SK-N-DZ (cell line): ENCODE measurements around the gene ZDHHC3.

Experiments used
- DNase-seq: peaks from one replicate; pipeline ENCODE4 v3.0.0-alpha.2; 2015; ENCODE audit warnings: low spot score

ZDHHC3 gene

DNA sequence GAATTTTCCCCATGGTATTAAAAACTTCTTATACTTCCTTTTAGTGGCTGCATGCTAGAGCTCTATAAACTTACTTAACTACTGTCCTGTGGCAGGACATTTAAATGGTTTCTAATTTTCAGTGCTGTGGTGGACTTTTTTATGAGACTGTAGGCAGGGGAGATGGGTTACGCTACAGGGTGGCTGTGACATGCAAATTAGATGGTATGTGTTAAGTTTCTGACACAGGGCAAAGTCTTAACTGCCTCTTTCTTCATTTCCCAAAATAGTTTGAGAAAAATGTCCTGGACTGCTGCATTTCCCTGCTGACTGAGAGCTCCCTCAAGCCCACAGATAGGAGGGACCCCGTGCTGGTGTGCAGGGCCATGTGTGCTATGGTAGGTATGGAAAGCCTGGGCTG, 79.5 kb downstream of the ZDHHC3 start:
- DNase-seq, result no peak

DNA sequence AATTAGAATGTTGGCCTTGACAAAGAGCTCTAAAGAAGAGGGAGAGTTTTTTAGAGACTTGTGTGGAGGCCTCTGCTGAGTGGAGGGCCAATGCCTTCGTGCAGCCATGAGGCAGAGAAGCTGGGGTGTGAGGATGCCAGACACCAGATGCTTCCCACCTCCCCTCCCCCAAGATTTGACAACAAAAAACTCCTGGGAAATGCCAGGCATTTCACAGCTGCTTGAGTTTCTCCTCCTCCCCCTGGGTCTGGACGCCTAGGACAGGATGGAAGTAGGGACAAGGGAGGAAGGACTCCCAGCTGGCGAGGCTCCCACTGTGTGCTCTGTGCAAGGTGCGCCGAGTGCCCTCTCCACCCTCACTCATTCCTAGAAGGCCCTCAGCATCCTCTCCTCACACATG, 81.5 kb downstream of the ZDHHC3 start:
- no peak for DNase-seq

DNA sequence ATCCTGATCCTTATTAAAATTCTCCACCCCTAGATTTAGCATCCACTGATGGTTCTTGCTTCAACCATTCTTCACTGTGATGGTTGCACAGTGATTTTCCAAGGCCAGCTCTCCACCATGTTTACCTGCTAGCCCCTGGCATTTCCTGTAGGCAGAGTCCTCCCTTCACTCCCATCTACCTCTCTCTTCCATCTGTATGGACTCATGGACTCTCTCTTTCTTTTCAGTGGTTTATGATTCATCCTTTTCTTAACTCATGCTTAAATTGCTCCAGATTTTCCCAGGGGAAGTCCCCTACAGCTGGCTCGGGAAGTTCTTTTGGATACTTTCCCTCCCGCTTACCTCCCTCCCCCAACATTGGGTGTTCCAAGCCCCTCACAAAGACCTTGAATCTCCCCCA, 82.9 kb downstream of the ZDHHC3 start:
- DNase-seq, result no peak

DNA sequence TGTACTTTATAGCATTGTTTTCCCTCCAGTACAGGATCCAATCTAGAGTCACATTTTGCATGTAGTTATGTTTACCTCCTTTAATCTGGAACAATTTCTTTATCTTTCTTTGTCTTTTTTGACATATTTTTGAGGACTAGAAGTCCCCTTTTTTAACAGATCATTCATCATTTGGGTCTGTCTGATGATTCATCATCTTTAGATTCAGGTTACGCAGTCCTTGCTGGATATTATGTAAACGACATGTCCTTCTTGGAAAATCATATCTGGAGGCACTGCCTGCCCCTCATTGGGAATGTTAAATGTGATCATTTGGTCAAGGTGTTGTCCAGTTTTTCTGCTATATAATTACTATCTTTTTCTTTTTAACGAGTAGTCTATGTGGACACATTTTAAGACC, 83.3 kb downstream of the ZDHHC3 start:
- DNase-seq, result no peak

DNA sequence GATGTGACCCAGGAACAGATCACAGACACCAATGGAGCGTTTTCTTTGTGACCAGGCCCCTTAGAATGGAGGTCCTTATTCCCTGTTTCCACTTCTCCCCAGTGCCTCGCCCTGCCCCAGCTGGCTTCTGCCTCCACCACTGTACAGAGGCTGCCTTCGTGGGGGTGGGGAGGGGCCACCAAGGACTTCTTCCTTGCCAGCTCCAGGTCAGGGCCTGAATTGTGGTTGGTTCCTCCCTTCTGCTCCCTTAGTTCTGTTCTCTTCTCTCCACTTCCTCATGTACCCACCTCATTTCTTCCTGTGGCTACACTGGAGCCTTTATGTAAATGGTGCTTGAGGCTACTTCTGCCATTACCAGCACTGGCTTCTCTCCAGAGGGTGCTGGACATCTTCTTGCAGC, 85.1 kb downstream of the ZDHHC3 start:
- no peak for DNase-seq

DNA sequence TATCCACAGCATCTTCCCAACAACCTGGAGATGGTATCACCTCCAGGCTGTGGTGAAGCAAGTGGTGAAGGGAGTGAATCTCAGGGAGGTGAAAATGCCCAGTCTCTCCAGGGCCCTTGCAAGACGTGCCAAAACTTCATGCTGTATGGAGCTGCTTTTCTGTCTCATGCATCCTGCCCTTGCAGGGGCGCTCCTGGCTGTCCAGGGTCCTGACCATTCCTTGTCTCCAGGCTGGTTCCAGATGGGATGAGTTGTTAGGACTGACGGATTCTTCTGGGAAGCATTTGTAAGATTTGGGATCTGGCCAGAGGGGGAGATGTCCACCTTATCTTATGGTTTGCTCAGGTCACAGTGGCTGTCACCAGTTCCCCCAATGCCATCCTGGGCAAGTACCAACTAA, 85.7 kb downstream of the ZDHHC3 start:
- no peak for DNase-seq

DNA sequence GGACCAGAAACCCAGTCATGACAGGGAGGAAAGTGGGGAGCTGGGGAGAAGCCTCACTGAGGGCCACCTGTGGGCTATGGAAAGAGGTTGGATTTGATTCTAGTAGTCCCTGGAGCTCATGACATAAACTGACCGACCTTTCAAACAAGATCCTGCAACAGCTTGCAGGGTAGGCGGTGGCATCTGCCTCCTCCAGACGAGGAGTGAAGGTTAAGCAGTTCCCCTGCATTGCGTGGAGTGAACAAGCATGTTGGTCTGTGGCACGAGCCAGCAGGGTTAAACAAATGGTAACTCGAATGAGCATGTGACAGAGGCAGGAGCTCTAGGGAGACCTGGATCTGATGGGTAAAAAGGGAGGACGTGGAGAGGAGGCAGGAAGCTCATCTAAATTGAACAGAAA, 88.9 kb downstream of the ZDHHC3 start:
- no peak for DNase-seq

DNA sequence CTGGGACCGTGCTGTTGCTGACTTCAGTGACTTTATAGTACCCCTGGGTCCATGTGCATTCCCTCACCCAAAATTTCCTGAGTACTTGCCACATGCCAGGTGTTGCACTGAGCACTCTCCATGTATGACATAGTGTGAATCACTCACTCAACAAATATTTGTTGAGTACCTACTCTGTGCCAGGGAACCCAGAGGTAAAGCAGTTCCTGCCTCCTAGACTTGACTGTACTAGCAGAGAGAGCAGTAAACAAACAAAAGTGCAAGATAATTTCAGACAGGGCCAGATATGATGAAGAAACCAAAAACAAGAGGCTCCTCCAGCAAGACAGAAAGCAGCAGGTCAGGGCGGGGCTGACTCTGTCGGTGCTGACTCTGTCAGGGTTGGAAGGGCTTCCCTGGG, 89.4 kb downstream of the ZDHHC3 start:
- DNase-seq, result no peak

DNA sequence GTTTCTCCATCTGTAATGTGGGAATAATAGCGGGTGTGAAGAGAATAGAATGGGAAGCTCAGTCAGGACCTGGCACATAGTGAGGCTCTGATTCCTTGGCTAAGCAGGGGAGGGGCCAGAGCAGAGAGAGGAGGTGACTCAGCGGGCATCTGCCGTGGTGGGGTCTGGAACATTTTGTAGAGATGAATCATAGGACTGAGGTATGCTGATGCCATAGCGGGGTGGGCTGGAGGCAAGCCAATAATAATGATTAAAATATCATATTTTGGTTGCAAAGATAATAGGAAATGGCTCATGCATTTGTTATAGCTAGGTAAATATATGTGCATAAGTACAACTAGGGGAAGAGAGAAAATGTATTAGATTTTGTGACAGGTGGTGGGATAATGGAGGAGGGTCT, 90.4 kb downstream of the ZDHHC3 start:
- no peak for DNase-seq

DNA sequence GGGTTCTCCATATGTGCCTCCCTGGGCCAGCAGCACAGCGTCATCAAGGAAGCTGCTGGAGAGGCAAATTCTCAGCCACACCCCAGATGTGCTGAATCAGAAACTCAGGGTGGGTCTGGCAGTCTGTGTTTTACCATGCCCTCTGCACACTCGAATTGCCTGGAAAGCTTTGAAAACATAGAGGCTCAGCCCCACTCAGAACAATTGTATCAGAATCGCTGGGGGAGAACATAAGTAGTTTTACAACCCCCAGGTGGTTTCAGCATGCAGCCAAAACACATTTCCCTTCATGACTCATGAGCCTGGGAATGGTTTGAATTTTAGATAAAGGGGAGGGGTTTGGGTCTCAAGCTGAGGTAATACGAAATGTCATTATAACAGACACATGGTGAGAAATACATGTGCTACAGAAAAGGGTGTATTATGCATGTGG, 92.0 kb downstream of the ZDHHC3 start:
- DNase-seq, result no peak

DNA sequence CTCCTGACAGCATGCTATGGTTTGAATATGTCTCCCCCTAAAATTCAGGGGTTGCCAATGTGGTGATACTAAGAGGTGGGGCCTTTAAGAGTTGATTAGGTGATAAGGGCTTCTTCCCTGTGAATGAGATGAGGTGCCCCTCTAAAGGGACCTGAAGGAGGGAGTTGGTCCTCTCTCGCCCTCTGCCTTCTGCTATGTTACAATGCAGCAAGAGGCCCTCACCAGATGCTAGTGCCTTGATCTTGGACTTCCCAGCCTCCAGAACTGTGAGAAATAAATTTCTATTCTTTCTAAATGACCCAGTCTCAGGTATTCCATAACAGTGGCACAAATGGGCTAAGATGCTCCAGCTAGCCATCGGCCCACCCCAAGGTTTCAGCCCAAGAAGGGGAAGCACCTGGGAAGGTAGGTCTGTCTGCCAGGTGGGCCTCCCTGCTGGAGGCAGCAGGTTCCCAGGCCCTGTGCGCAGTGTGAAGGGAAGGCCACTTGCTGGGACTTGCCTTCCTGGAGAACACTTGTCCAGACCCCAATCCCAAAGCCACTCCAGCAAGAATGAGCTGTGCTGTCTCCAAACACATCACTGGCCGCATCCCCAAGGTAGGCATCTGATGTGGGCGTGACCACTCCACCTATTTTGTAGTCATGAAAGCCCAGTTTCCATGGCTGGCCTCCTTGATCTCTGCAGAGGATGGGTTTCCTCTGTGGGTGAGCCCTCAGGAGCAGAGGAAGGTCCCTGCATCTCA, 92.6 kb downstream of the ZDHHC3 start:
- DNase-seq, result no peak

DNA sequence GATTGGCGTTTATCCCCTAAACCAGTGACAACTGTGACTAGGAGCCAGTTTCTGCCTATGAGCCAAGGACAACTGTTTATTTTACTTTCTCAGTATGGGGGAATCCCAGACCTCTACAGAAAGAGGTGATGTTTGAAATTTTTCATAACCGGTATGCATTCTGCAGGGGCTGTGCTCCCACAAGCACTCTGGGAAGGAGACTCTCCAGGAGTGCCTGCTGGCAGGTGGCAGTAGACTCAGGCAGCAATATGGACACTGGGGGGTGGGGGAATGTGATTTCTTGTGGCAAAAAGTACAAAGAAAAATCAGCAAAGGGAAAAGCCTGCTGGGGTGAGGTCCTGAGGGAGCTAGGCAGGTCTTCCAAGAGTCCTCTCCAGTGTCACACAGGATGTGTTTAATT, 95.7 kb downstream of the ZDHHC3 start:
- DNase-seq, result no peak

DNA sequence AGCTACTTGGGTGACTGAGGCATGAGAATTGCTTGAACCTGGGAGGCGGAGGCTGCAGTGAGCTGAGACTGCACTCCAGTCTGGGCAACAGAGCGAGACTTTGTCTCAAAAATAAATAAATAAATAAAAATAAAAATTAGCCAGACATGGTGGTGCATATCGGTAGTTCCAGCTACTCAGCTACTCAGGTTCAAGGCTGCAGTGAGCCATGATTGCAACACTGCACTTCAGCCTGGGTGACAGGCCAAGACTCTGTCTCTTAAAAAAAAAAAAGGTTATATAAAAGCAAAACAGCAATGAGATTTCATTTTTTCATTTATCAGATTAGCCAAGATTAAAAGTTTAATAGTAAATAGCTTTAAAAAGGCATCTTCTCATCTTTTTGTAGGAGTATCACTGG, 98.6 kb downstream of the ZDHHC3 start:
- no peak for DNase-seq

DNA sequence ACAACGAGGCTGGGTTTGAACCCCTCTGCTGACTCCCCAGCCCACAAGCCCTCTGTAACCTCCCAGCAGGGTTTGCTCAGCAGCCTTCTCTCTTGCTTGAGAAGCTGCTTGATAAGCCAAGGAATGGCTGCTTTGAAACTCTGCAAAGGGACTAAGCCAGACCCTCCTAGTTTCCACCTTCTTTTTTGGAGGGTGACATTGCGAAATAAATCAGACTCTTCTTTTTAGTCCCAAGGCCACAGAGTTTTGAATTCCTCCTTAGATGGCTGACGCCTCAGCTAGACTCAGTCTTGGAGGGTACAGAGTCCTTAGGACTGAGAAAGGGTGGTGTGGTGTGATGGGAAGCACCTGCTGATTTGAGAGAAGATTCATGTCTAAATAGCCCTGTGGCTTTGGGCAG, 100.4 kb downstream of the ZDHHC3 start:
- no peak for DNase-seq
